Umbilical cord (tissue), 2 donors: ENCODE results near the gene LCTL. TPM values are rescaled to one million over a fixed set of nuclear protein-coding genes. Genes with fewer than 3 reads are reported as not detected.
"Not testable (repeated sequence)": the region's sequence is repeated elsewhere in the genome, so short reads cannot be mapped to it uniquely, and the experiment has no call there.

Source experiments
- DNase-seq: peaks from one replicate; pipeline ENCODE4 v3.0.0-alpha.2; 2015; ENCODE audit warnings: low spot score
- total RNA-seq: library from RNA; depleted of rRNA; stranded (reverse); fragments of >200 nt; gene quantifications from one replicate; pipeline ENCODE4 v1.2.3, GENCODE V29; 2014; ENCODE audit warnings: low replicate concordance; ENCODE audit not compliant: insufficient read depth

The LCTL gene
- total RNA-seq, 1 donor from 2014 or later = 0.48 TPM

- DNase-seq = not testable (repeated sequence)
Observed at GRCh38 chr15:66500346-66500745, 65.5 kb downstream of the LCTL start.

GRCh38 chr15:66498501-66499386 is 67.1 kb downstream of the LCTL start:
- DNase-seq = peak; percentile 44

Other genes with a start within 250 kb of the LCTL start
- gene TIPIN, start 209.3 kb downstream of the LCTL start, total RNA-seq = 7.0 TPM
- gene MAP2K1, start 179.1 kb downstream of the LCTL start, total RNA-seq = 25.8 TPM
- 7.2 TPM for gene SNAPC5, start 68.2 kb downstream of the LCTL start, total RNA-seq
- gene RPL4, start 61.1 kb downstream of the LCTL start, total RNA-seq = 3,940 TPM
- 8.4 TPM for gene ZWILCH, start 60.7 kb downstream of the LCTL start, total RNA-seq
- 45.5 TPM for gene SMAD6, start 136.2 kb upstream of the LCTL start, total RNA-seq